HG02763 (cell line): ENCODE measurements around the gene TBC1D20.
"Not testable (repeated sequence)": the region's sequence is repeated elsewhere in the genome, so short reads cannot be mapped to it uniquely, and the experiment has no call there.

Experiments
- ATAC-seq: cut with Tn5 transposase; IDR thresholded peaks from one replicate; pipeline ENCODE4 v1.9.1; 2021; ENCODE audit warnings: mild to moderate bottlenecking, moderate library complexity; ENCODE audit not compliant: unreplicated experiment

The TBC1D20 gene

GRCh38 chr20:402898-403581 is 59.3 kb downstream of the TBC1D20 start:
- no peak for ATAC-seq

- no peak for ATAC-seq
Measured at GRCh38 chr20:402496-402885, 59.8 kb downstream of the TBC1D20 start.

DNA sequence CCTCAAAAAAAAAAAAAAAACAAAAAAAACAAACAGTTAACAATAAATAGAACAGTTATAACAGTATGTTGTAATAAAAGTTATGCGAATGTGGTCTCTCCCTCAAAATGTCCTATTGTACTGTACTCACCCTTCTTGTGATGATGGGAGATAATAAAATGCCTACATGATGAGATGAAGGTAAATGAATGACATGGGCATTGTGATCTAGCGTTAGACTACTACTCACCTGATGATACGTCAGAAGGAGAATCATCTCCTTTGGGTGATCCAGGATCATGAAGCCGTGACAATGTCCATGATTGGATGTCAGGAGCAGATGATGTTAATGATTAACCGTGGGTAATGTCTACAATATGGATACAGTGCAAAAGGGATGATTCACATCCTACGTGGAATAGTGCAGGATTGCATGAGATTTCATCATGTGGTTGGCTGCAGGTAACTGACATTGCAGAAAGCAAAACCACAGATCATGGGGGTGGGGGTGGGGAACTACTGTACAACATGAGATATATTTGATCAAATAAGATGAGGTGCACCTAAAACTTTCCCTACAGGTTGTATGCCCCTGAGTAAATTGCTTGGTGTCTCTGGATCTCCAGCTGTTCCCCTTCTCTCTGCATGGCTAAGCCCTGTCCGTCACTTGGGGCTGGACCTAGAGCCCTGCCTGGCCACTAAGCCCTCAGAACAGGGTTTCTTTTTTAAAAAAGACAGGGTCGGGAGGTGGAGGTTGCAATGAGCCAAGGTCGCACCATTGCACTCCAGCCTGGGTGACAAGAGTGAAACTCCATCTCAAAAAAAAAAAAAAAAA is 60.4 kb downstream of the TBC1D20 start:
- no peak for ATAC-seq

DNA sequence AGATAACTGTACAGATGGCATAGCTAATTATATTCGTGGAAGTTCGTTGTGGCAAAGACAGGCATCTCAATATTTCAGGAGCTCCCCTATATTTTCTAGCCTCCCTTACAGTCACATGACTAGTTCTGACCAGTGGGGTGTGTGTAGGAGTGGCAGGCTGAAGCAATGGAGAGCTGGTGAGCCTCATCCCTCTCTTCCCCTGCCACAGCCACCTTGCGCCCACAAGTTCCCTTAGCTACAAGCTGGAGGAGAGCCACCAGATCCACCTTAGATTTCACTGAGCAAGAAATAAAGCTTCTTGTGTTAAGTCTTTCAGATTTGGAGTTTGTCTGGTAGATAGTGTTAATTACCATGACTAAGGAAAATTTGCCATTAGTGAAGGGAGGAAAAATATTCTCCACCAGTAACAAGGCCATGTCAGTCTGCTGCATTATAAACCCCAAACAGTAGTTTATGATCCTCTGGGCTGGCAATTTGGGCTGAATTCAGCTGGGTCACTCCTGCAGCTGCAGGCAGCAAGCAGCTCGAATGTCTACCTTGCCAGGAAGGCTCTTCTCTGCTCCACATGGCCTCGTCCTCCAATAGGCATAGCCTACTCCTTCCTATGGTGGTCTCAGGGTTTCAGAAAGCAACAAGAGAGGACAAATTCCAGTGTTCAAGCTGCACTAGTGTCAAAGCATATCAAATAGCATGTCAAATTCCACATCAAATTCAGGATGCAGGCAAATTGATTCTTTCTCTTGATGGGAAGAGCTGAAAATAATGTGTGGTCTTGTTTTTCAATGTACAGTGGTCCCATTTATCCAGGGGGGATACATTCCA is 61.7 kb downstream of the TBC1D20 start:
- no peak for ATAC-seq

GRCh38 chr20:400128-400453 is 62.2 kb downstream of the TBC1D20 start:
- no peak for ATAC-seq

GRCh38 chr20:399182-399707 is 63.1 kb downstream of the TBC1D20 start:
- ATAC-seq: no peak

DNA sequence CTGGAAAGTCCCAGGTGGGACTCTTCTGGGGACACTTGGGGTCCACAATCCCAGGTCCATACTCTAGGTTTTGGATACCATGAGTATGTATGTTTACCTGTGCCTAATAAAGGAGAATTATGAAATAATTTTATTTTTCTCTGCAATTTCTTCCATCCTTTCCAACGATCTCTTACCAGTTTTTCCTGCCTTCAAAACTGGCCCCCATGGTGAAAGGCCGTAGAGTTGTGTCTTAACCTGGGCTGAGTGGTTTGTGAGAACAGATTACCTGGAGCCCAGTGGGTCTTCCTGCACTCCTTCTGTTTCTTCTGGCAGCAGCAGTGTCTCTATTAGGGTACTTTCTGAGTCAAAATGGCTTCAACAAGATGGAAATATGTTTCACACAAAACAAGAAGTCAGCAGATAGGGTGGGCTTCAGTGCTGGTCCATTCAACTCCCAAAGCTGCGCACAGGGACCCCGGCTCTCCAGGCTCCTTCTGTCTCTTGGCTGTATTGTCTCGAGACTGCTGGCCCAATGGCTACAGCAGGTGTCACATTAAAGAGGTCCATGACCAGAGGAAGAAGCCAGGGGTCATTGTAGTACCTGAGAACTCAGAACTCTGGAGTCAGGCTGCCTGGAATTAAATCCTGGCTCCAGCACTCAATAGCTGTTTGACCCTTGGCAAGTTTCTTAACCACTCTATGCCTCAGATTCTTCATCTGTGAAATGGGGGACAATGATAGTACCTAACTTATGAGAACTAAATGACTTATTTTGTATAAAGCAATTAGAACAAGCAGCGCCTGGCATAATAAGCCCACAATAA is 64.7 kb downstream of the TBC1D20 start:
- ATAC-seq: no peak

DNA sequence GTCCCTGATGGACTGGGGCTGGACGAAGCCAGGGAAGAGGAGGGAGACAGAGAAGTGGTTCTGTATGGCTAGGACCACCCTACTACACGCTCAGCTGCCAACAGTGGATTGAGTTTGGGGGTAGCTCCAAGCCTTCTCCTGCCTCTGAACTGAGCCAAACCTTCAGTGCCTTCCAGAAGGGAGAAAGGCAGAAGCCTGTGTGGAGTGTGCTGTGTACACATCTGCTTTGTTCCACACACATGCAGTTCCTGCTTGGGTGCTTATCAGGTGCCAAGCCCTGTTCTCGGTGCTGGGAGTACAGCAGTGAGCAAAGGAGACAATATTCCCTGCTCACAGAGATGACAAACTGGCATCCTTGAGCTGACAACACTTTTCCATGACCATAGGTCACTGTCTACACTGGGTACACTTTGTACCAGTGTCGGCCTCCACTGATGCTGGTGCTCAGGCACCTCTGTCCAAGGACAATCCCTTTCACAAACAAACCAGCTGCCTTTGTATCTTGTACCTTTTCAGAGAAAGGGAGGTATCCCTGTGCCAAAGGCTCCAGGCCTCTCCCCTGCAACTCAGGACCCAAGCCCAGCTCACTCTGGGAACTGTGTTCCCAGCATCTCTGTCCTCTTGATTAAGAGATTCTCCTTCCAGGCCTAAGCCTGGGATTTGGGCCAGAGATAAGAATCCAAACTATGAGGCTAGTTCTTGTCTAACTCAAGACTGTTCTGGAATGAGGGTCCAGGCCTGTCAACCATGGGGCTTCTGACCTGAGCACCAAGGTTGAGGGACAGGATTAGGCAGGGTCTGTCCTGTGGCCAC is 65.5 kb downstream of the TBC1D20 start:
- no peak for ATAC-seq

GRCh38 chr20:396252-396618 is 66.1 kb downstream of the TBC1D20 start:
- ATAC-seq: no peak

DNA sequence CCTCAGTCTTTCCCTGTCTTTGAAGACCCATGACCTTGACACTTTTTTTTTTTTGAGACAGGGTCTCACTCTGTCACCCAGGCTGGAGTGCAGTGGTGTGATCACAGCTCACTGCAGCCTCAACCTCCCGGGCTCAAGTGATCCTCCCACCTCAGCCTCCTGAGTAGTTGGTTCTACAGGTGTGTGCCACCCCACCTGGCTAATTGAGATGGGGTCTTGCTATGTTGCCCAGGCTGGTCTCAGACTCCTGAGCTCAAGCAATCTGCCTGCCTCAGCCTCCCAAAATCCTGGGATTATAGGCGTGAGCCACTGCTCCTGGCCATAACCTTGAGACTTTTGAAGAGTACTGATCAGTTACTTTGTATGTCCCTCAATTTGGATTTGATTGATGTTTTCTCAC is 69.0 kb downstream of the TBC1D20 start:
- ATAC-seq: not testable (repeated sequence)

DNA sequence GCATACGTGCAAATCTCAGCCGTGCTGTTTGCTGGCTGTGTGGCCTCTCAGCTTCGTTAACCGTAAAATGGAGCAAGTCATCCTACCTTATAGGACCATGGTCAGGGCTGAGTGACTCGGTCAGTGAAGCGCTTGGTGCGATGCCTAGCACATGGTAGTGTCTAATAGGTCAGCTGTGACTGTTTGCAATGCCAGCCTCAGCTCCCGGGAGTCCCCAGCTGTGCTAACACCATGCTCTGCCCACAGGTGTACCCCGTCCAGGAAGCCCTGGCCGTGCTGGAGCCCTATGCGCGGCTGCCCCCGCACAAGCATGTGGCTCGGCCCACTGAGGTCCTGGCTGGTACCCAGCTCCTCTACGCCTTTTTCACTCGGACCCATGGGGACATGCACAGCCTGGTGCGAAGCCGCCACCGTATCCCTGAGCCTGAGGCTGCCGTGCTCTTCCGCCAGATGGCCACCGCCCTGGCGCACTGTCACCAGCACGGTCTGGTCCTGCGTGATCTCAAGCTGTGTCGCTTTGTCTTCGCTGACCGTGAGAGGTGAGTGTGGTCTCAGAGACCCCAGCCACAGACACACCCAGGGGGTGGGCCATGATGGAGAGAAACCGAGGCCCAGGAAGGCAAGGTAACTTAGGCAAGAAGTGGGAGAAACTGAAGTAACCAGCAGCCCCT is 71.2 kb downstream of the TBC1D20 start:
- ATAC-seq: no peak

DNA sequence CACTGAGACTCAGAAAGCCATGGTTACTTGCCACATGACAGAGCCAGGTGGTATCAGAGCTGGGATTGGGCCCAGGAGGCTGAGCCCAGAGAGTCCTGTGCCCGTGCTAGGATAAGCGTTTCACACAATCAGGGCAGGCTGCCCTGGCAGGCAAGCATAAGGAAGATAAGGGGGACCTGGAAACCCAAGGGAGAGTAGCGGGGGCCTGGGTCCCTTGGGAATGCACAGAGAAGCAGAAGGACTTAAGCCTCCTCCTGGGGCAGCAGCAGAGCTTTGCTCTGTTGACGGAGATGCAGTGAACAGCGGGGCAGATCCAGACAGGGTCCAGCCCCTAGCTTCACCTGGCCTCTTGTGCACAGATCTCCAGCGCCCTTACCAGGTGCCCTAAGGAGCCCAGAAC is 73.1 kb downstream of the TBC1D20 start:
- ATAC-seq: no peak

GRCh38 chr20:388034-388994 is 74.0 kb downstream of the TBC1D20 start:
- ATAC-seq: no peak

DNA sequence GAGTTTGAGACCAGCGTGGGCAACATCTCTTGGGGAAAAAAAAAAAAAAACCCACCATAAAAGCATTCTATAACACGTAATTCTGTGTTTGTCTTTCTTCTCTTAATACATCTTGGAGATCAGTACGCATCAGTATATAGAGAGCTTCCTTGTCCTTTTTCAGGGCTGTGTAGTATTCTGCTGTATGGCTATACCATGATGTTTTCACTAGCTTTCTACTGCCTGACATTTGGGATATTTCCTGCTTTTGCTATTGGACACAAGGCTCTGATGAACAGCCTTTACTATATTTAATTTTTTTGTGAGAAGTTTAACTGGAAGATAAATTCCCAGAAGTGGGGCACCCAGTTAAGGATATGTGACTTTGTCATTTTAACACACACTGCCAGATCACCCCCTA is 74.8 kb downstream of the TBC1D20 start:
- ATAC-seq: no peak

DNA sequence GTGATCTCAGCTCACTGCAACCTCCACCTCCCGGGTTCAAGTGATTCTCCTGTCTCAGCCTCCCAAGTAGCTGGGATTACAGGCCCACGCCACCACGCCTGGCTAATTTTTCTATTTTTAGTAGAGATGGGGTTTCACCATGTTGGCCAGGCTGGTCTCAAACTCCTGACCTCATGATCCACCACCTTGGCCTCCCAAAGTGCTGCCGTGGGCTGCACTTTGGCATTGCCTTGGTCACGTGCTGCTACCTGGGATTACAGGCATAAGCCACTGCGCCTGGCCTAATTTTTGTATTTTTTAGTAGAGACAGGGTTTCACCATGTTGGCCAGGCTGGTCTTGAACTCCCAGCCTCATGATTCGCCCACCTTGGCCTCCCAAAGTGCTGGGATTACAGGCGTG is 75.7 kb downstream of the TBC1D20 start:
- not testable (repeated sequence) for ATAC-seq
